ENCODE data around the gene RPTOR.
"Not testable (repeated sequence)": the region's sequence is repeated elsewhere in the genome, so short reads cannot be mapped to it uniquely, and the experiment has no call there.

RPTOR gene

DNA sequence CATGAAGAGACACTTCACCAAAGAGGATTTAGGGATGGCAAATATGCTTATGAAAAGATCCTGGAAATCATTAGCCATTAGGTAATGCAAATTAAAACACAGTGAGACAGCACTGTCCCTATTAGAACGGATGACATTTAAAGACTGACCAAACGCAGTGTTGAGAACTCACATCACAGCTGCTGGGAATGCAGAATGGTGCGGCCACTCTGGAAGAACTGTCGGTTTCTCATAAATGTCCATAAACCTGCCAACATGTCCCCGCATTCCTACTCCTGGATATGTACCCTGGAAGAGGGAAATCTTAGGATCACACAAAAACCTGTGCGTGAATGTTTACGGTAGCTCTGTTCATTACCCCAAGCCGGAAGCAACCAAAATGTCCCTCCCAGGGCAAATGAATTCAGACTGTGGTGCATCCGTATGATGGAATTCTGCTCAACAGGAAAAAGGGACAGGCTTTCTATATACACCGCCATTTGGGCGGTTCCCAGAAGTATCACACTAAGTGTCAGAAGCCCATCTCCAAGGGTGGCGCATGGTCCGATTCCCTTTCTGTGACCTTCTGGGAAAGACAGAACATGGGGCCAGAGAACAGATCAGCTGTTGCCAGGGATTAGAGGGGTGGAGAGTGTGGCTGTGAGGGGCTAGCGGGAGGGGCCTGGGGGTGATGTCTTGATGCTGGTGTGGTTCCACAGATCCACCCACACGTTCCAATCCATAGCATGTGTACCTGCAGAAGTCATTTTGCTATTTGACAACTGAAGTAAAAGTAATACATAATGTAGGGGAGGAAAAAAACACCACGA lies 249.8 kb downstream of the RPTOR start:
- TF ChIP-seq CTCF (IDR thresholded peaks at IDR 0.05; ENCODE audit: low read depth, low read length, missing control alignments): no peak
- no peak for DNase-seq (ENCODE audit: low read depth)
- no peak overlapping the region for H3K4me3 ChIP-seq (ENCODE audit: low read depth, low read length)

DNA sequence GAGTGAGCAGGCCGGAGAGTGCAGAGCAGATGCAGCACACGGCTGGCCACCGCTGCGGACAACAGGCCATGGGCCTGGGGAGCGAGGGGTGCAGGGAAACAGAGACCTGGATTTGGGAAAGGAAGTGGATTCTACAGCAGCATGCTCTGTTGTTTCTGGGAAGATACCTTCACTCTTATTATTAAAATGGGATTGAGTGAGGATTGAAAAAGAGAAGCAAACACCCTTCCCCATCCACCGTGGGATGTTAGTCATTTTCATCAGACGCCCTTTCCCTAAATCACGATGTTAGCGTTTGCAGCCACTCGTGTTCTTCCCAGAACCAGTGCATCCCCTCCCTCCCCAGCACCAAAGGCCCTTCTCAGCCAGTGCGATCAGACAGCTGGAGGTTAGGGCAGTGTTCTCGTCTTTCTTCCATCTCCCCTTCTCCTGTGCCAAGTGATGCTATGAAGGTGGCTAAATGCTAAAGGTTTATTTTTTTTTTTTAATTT lies 250.5 kb downstream of the RPTOR start:
- no peak for TF ChIP-seq CTCF (IDR thresholded peaks at IDR 0.05; ENCODE audit: low read depth, low read length, missing control alignments)
- no peak for DNase-seq (ENCODE audit: low read depth)
- no peak overlapping the region for H3K4me3 ChIP-seq (ENCODE audit: low read depth, low read length)

- no peak overlapping the region for H3K4me3 ChIP-seq (ENCODE audit: low read depth, low read length)
- no peak for TF ChIP-seq CTCF (IDR thresholded peaks at IDR 0.05; ENCODE audit: low read depth, low read length, missing control alignments)
- DNase-seq (ENCODE audit: low read depth): no peak
Measured at GRCh38 chr17:80795754-80796153, 251.1 kb downstream of the RPTOR start.

- no peak for TF ChIP-seq CTCF (IDR thresholded peaks at IDR 0.05; ENCODE audit: low read depth, low read length, missing control alignments)
- DNase-seq (ENCODE audit: low read depth): no peak
- H3K4me3 ChIP-seq (ENCODE audit: low read depth, low read length): no peak overlapping the region
Measured at GRCh38 chr17:80796430-80796861, 251.8 kb downstream of the RPTOR start.

DNA sequence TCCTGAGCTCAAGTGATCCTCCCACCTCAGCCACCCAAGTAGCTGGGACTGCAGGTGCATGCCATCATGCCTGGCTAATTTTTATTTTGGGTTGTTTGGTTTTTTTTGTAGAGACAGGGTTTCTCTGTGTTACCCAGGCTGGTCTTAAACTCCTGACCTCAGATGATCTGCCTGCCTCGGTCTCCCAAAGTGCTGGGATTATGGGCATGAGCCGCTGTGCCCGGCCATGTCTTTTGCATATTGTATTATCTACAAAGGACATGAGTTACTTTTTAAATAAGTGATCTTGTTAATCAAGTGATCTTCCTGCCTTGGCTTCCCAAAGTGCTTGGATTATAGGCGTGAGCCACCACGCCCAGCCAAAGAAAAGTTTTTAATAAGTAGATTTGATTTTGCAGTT lies 252.6 kb downstream of the RPTOR start:
- H3K4me3 ChIP-seq (ENCODE audit: low read depth, low read length); DNase-seq (ENCODE audit: low read depth): not testable (repeated sequence)

GRCh38 chr17:80797741-80798594 lies 253.3 kb downstream of the RPTOR start:
- DNase-seq (ENCODE audit: low read depth): no peak
- no peak for TF ChIP-seq CTCF (IDR thresholded peaks at IDR 0.05; ENCODE audit: low read depth, low read length, missing control alignments)
- H3K4me3 ChIP-seq (ENCODE audit: low read depth, low read length): no peak overlapping the region

All from GM12864 (cell line).